WERI-Rb-1 (cell line): ENCODE results near the gene KCNIP4.

ENCODE experiments used
- DNase-seq: peaks from one replicate; pipeline ENCODE4 v3.0.0-alpha.2; 2020
- H3K27ac ChIP-seq: fragments of 250-450 bp; sonication (Bioruptor Pico); 2 replicates; pipeline ENCODE4 v1.5.1; 2020; ENCODE audit warnings: mild to moderate bottlenecking, moderate library complexity
- H3K27me3 ChIP-seq: fragments of 250-450 bp; sonication (Bioruptor Pico); 2 replicates; pipeline ENCODE4 v1.5.1; 2021; ENCODE audit warnings: mild to moderate bottlenecking, low read depth, moderate library complexity; ENCODE audit not compliant: insufficient read depth, severe bottlenecking
- H3K36me3 ChIP-seq: fragments of 250-450 bp; sonication (Bioruptor Pico); 2 replicates; pipeline ENCODE4 v1.5.1; 2020; ENCODE audit warnings: mild to moderate bottlenecking, moderate library complexity
- H3K4me3 ChIP-seq: 2 replicates; pipeline ENCODE4 v1.5.1; 2011; ENCODE audit warnings: low read depth, mild to moderate bottlenecking, control low read depth, low read length
- H3K9me3 ChIP-seq: fragments of 250-450 bp; sonication (Bioruptor Pico); 2 replicates; pipeline ENCODE4 v1.5.1; 2021; ENCODE audit warnings: mild to moderate bottlenecking, moderate library complexity; ENCODE audit not compliant: severe bottlenecking
- TF ChIP-seq, protein P1 (sequence below): IDR thresholded peaks from 2 replicates; pipeline ENCODE4 v1.5.1; 2011; ENCODE audit warnings: low read depth, mild to moderate bottlenecking, control low read depth, inconsistent platforms, low read length

Gene KCNIP4

DNA sequence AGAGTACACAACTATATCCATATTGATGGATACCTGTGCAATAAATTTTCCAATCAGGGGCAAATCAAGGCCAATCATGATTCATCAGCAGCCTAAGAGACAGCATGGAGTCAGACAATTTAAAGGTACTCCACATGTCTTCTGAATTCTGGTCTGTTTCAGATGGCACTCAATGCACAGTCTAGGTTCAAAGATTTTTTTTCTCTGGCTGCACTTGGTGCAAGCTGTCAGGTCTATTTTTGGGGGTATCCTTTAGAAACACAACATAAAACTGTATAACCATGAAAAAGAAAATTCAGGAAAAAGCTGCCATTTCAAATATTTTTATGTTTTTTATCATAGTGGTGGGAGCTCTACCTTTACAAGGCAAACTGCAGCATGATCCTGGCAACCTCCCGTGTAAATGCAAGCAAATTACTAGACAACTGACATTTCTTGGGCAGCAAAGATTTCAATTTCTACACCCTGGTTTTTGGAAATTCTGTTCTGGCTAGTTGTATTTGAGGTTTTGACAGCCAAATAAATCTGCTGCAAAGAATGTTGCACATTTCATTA, 310.3 kb downstream of the KCNIP4 start:
- Histone ChIP-seq H3K36me3 (no peaks in the 10 kb centered on the region), H3K27me3 (no peaks in the 10 kb centered on the region), H3K4me3 (no peak overlapping the region), H3K9me3 (no peaks in the 10 kb centered on the region), H3K27ac (no peak overlapping the region)
- no peak for DNase-seq
- TF ChIP-seq, protein P1, sequence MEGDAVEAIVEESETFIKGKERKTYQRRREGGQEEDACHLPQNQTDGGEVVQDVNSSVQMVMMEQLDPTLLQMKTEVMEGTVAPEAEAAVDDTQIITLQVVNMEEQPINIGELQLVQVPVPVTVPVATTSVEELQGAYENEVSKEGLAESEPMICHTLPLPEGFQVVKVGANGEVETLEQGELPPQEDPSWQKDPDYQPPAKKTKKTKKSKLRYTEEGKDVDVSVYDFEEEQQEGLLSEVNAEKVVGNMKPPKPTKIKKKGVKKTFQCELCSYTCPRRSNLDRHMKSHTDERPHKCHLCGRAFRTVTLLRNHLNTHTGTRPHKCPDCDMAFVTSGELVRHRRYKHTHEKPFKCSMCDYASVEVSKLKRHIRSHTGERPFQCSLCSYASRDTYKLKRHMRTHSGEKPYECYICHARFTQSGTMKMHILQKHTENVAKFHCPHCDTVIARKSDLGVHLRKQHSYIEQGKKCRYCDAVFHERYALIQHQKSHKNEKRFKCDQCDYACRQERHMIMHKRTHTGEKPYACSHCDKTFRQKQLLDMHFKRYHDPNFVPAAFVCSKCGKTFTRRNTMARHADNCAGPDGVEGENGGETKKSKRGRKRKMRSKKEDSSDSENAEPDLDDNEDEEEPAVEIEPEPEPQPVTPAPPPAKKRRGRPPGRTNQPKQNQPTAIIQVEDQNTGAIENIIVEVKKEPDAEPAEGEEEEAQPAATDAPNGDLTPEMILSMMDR = no peak

DNA sequence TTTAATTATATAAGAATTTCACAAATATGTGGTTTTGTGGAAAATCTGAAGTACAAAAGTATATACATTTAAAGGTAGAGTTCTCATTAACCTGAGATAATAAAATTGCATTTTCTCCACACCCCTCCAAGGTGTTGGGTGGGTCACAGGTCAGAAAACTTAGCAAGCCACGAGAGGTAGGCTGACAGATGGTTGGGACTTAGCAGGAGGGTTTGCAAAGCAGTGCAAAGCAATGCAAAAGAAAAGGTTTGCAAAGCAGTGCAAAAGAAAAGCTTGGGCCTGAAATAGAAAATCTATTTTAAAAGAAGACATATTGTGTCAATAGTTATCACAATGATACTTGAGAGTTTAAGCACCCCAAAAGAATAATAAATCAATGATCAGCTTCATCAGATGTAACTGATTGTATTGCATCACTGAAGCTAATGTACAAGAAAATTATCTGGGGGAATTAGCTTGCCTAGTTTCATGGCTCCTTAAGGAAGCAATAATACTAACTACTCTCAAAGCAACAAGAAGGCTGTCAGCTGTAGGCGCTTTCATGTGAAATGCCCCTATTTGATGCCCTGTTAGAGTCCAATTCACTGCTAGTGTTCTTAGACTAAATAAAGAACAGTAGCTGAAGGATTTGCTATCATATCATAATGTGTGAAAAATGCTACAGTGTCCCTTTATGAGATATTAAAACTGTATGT, 319.5 kb downstream of the KCNIP4 start:
- peak; percentile 34 for DNase-seq
- H3K27me3 ChIP-seq = no peaks in the 10 kb centered on the region
- no peaks in the 10 kb centered on the region for H3K36me3 ChIP-seq
- no peak overlapping the region for H3K4me3 ChIP-seq
- TF ChIP-seq, protein P1 = no peak
- H3K27ac ChIP-seq = no peak overlapping the region
- no peaks in the 10 kb centered on the region for H3K9me3 ChIP-seq

DNA sequence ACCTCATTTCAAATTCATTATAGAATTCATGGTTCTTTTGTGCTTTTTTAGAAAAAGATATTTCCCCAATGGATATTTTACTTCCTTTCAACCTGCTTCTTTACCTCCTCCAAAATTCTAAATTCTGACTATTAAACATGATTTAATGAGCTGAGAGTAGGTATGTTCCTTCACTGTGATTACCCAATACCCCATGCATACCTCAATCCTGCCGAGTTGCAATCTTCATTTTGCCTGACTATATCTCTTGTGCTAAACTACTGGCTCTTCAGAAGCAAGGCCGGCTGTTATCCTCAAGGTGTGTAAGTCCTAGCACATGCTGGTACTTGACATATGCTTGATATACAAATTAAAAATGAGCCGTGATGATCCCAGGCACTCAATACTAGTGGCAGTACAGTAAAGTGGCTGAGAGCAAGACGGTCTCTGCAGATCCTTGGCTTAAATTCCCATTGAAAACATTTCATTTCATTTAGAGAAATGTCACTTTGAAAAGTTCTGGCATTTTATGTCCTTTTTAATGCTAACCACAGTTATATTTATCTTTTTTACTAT, 320.4 kb downstream of the KCNIP4 start:
- no peak overlapping the region for H3K27ac ChIP-seq
- no peak overlapping the region for H3K4me3 ChIP-seq
- no peaks in the 10 kb centered on the region for H3K36me3 ChIP-seq
- H3K27me3 ChIP-seq = no peaks in the 10 kb centered on the region
- TF ChIP-seq, protein P1 = no peak
- DNase-seq = no peak
- H3K9me3 ChIP-seq = no peaks in the 10 kb centered on the region

DNA sequence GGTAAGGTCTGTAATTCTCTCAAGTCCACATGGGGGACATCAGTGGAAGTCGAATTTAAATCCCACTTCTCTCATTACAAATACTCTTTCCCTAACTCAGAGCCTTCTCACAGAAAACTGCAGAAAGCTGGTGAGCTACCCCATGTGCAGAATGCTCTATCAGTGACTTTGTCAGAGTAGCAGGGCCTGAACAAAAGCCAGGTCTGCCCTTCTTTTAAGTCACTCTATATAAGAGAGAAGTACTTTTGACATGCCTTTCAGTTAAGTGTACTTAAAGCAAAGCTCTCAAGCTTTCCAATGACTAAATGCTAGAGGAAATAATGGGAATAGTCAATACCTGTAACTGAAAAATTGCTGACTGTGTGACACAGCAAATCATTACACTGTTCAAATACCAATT, 323.1 kb downstream of the KCNIP4 start:
- Histone ChIP-seq H3K36me3 (no peaks in the 10 kb centered on the region), H3K27ac (no peak overlapping the region), H3K4me3 (no peak overlapping the region), H3K27me3 (no peaks in the 10 kb centered on the region), H3K9me3 (no peaks in the 10 kb centered on the region)
- TF ChIP-seq, protein P1 = no peak
- no peak for DNase-seq

DNA sequence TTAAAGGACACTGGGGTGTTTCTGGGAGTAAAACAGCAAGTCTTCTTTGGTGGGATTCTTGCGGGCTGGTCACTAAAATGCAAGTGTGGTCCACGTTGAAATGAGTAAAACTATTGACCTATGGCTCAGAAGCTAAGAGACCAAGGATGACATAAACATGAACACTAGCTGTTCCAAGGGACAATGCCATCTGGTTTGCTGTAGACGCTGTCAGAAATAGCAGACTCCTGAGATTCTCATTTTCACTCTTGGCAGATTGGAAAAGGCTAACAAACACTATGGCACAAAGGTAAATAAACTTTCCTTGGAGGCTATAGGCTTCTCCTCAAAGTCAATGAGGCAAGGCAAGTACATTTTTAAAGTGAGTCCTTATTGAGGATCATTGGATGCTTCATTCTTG, 343.6 kb downstream of the KCNIP4 start:
- H3K36me3 ChIP-seq = no peaks in the 10 kb centered on the region
- H3K27ac ChIP-seq = no peak overlapping the region
- H3K9me3 ChIP-seq = no peaks in the 10 kb centered on the region
- no peak for DNase-seq
- TF ChIP-seq, protein P1 = no peak
- no peaks in the 10 kb centered on the region for H3K27me3 ChIP-seq
- H3K4me3 ChIP-seq = no peak overlapping the region

DNA sequence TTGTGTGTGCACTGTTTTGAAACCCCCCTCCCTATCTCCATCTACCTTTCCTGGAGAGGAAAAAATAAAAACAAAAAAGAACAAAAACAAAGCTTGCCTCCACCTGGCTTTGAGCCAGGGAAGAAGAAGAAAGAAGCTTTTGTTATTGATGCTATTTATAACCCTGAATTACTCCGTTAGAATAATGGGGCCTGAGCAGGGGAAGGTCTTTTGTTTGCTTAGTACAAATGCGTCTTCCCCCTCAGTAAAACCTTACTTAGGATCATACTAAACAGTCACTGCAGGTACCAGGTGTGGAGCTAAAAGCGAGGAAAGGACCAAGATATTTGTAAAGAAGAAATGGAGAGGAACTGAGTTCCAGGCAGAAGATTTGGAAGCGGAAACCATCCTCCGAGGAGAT, 352.1 kb downstream of the KCNIP4 start:
- TF ChIP-seq, protein P1 = no peak

More for the DNA sequence above, 352.1 kb downstream of the KCNIP4 start:
- Histone ChIP-seq H3K9me3 (no peaks in the 10 kb centered on the region), H3K36me3 (no peaks in the 10 kb centered on the region), H3K27me3 (no peaks in the 10 kb centered on the region), H3K27ac (no peak overlapping the region), H3K4me3 (no peak overlapping the region)
- no peak for DNase-seq
